Adrenal gland (tissue), 12 donors: ENCODE results near the gene ABCC12. TPM values are rescaled to one million over a fixed set of nuclear protein-coding genes. Genes with fewer than 3 reads are reported as not detected.

ENCODE experiments used
- DNase-seq, 7 donors: peaks; one replicate each; pipeline ENCODE4 v3.0.0-alpha.2; 2019 to 2020
- H3K27ac ChIP-seq, 5 donors: fragments of 200-600 bp; sonication (generic) in 4 of 5; 1 replicate in 3 of 5; 2 replicates in 2 of 5; pipeline versions ENCODE4 v1.5.1 to v1.8.0; 2016 to 2020; ENCODE audit warnings: mild to moderate bottlenecking in 1 of 5
- H3K27me3 ChIP-seq: fragments of 200-600 bp; 2 replicates; pipeline ENCODE4 v1.8.0; 2021
- H3K36me3 ChIP-seq, 2 donors: fragments of 200-600 bp; replicated peaks in 1 of 2; 1 replicate in 1 of 2; 2 replicates in 1 of 2; pipeline versions ENCODE4 v1.5.1 to v1.8.0; 2018 to 2022
- H3K4me1 ChIP-seq, 2 donors: fragments of 200-600 bp; replicated peaks in 1 of 2; 1 replicate in 1 of 2; 2 replicates in 1 of 2; pipeline versions ENCODE4 v1.5.1 to v1.8.0; 2018 to 2021
- H3K4me3 ChIP-seq, 4 donors: fragments of 200-600 bp; sonication (generic) in 3 of 4; one replicate each; pipeline ENCODE4 v1.5.1; 2016 to 2018
- H3K9me3 ChIP-seq, 3 donors: fragments of 200-600 bp; sonication (generic) in 1 of 3; replicated peaks in 1 of 3; 1 replicate in 2 of 3; 2 replicates in 1 of 3; pipeline versions ENCODE4 v1.5.1 to v1.8.0; 2016 to 2021
- POLR2A ChIP-seq, 2 donors: fragments of 450-650 bp; IDR thresholded peaks; one replicate each; pipeline ENCODE4 v1.6.1; 2017; ENCODE audit warnings: antibody characterized with exemption in 2 of 2, mild to moderate bottlenecking in 2 of 2, moderate library complexity in 1 of 2
- WGBS, 4 donors: extraction: QIAGEN DNeasy Blood & Tissue Kit in 2 of 4; methylation state at CpG; one replicate each; pipeline versions ENCODE4 v1.1.5 to v1.1.7; 2013 to 2017; 5-methylcytosine and 5-hydroxymethylcytosine counted together
- intact Hi-C, 2 donors: fragments of 100-400 bp; cut with DNase I; formaldehyde crosslinking; loops; one replicate each; pipeline versions ENCODE4 v1.14.1 to v1.15.0; 2022 to 2023
- polyA plus RNA-seq, 3 donors: library from polyadenylated mRNA; stranded (reverse); fragments of 200-250 nt in 2 of 3; fragments of 350-450 nt in 1 of 3; fragmentation: Illumina TruSeq in 1 of 3; extraction: RNeasy Lipid Tissue Mini Kit (QIAGEN cat#74804) in 1 of 3; gene quantifications; one replicate each; pipeline ENCODE4 v1.2.3, GENCODE V29; 2013 to 2014
- total RNA-seq, 9 donors: library from RNA; depleted of rRNA in 4 of 9; stranded (reverse); fragments of >200 nt in 4 of 9; fragments of 120-200 nt in 1 of 9; fragmentation: NEBNext Ultra II Directional in 1 of 9; extraction: Animal tissue kit (Norgen Biotek cat#: 25700) in 1 of 9; gene quantifications; one replicate each; pipeline versions ENCODE4 v1.1.0 to v1.2.4, GENCODE V29; 2013 to 2023
- TF ChIP-seq, protein P1 (sequence below), 6 experiments: fragments of 450-650 bp in 4 of 6; fragments of 200-600 bp in 2 of 6; sonication (generic) in 1 of 6; IDR thresholded peaks; 1 replicate in 5 of 6; 2 replicates in 1 of 6; pipeline versions ENCODE4 v1.5.1 to v1.8.0; 2016 to 2021; ENCODE audit warnings: antibody characterized with exemption in 6 of 6, mild to moderate bottlenecking in 2 of 6, moderate library complexity in 1 of 6
- donor health status: healthy with polysubstance abuse.
- donor health status: Bipolar disorder and iron deficiency.
- donor health status: DM: yes; HTN: yes; CAD: no.
- donor health status: DM: no; HTN: no; CAD: no.
- donor health status: DM: no; HTN: no; CAD: no.
- donor health status: DM: yes; HTN: yes; CAD: no.

The ABCC12 gene
- total and polyA plus RNA-seq, 12 donors: not detected

DNA sequence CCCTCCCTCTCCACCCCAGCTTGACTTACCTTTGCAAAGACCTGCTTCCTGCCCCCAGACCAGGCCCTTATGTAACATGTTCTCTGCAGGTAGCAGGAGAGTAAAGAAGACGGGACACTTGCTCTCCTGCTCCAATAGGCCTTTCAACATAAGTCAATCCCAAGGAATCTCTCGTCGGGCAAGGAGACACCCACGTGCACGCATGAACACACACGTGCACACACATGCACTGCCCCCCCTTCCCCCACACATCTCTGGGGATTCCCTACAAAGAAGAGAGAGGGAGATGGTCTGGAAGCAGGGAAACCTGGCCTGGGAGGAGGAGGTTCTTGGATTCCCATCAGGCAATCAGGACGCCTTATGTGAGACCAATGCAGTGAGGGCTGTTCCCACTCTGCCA is 41.4 kb downstream of the ABCC12 start:
- intact Hi-C loops: no loop called here
- TF ChIP-seq, protein P1, sequence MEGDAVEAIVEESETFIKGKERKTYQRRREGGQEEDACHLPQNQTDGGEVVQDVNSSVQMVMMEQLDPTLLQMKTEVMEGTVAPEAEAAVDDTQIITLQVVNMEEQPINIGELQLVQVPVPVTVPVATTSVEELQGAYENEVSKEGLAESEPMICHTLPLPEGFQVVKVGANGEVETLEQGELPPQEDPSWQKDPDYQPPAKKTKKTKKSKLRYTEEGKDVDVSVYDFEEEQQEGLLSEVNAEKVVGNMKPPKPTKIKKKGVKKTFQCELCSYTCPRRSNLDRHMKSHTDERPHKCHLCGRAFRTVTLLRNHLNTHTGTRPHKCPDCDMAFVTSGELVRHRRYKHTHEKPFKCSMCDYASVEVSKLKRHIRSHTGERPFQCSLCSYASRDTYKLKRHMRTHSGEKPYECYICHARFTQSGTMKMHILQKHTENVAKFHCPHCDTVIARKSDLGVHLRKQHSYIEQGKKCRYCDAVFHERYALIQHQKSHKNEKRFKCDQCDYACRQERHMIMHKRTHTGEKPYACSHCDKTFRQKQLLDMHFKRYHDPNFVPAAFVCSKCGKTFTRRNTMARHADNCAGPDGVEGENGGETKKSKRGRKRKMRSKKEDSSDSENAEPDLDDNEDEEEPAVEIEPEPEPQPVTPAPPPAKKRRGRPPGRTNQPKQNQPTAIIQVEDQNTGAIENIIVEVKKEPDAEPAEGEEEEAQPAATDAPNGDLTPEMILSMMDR (IDR thresholded peaks at IDR 0.05): no peak
- TF ChIP-seq POLR2A (IDR thresholded peaks at IDR 0.05): no peak
- Histone ChIP-seq H3K27me3 (no peaks in the 10 kb centered on the region), H3K4me3 (no peak overlapping the region), H3K4me1 (no peaks in the 10 kb centered on the region), H3K27ac (no peak overlapping the region), H3K9me3 (no peaks in the 10 kb centered on the region), H3K36me3 (no peaks in the 10 kb centered on the region)
- 84 to 95% (median 91%) methylated on average over 7 of the region's 7 CpGs for WGBS, 4 donors
- no peak for DNase-seq

DNA sequence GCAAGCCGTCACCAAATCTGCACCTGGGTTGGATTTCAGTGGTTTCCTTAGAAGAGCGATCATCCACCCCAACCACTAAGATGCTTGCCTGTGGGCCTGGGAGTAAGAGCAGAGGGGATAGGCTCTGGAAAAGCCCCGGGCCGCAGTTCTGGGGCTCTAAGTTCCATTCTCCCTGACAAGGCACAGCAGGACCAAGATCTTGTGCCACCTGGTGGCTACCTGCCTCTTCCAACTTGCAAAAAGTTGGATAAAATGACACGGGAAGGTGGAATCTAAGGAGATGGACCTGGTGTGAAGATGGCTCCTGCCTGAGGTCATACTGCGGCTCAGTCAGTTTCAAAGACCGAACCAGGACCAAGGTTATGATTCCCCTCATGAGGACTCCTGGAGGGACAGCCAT is 42.3 kb downstream of the ABCC12 start:
- H3K27ac ChIP-seq: no peak overlapping the region
- DNase-seq: no peak
- intact Hi-C loops: no loop called here
- no peak overlapping the region for H3K4me3 ChIP-seq
- no peaks in the 10 kb centered on the region for H3K4me1 ChIP-seq
- H3K27me3 ChIP-seq: no peaks in the 10 kb centered on the region
- H3K9me3 ChIP-seq: no peaks in the 10 kb centered on the region
- 70 to 77% (median 73%) methylated on average over 7 of the region's 7 CpGs for WGBS, 4 donors
- TF ChIP-seq, protein P1 (IDR thresholded peaks at IDR 0.05): no peak
- TF ChIP-seq POLR2A (IDR thresholded peaks at IDR 0.05): no peak
- no peaks in the 10 kb centered on the region for H3K36me3 ChIP-seq

DNA sequence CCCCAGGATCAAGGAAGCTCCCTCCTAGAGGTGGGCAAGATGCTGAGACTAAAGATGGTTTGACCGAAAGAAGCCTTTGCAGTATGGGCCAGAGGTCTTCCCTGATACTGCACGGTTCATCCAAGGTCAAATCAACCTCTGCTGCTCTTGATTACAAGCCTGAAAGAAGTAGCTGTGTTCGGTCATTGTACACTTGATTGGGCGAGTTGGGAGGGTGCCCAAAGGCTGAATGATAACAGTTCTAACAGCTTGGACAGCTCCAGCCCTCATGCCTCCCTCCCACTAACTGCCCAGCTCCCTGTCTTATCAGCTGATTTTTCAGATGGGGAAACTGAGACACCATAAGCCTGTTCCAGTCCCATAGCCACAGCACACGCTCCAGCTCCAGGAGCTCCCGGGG is 42.8 kb downstream of the ABCC12 start:
- H3K27me3 ChIP-seq: no peaks in the 10 kb centered on the region
- TF ChIP-seq, protein P1 (IDR thresholded peaks at IDR 0.05): no peak
- no peak for TF ChIP-seq POLR2A (IDR thresholded peaks at IDR 0.05)
- no peaks in the 10 kb centered on the region for H3K4me1 ChIP-seq
- no peak overlapping the region for H3K4me3 ChIP-seq
- no peak overlapping the region for H3K27ac ChIP-seq
- peak in 4 of 7 donors; percentile 24 to 44 (median 36) for DNase-seq
- WGBS, 4 donors: 55 to 66% (median 59%) methylated on average over 6 of the region's 6 CpGs
- intact Hi-C loops: no loop called here
- no peaks in the 10 kb centered on the region for H3K9me3 ChIP-seq
- H3K36me3 ChIP-seq: no peaks in the 10 kb centered on the region

DNA sequence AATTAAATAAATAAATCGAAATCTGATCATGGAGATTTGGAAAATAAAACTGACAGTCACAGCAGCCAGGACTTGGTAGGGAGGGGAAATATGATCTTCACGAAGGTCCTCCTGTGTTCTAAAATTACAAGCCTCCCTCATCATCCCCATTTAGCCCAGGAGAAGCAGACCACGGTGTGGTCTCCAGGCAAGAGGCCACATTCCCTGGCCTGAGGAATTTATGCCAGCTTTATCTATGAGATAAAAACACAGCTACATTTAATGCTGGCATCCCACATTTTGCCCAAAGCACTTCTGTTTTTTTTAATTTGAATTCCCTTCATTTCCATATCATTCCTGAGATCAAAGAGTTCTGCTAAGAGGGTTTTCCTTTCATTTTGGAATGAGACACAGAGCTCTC is 43.2 kb downstream of the ABCC12 start:
- Histone ChIP-seq H3K36me3 (no peaks in the 10 kb centered on the region), H3K4me3 (no peak overlapping the region), H3K27ac (no peak overlapping the region), H3K4me1 (no peaks in the 10 kb centered on the region), H3K9me3 (no peaks in the 10 kb centered on the region), H3K27me3 (no peaks in the 10 kb centered on the region)
- WGBS, 4 donors: 59 to 67% (median 62%) methylated on average over 3 of the region's 3 CpGs
- intact Hi-C loops: no loop called here
- DNase-seq: no peak
- TF ChIP-seq, protein P1 (IDR thresholded peaks at IDR 0.05): no peak
- no peak for TF ChIP-seq POLR2A (IDR thresholded peaks at IDR 0.05)
